ENCODE results near the gene DCX.
"Not testable (repeated sequence)": the region's sequence is repeated elsewhere in the genome, so short reads cannot be mapped to it uniquely, and the experiment has no call there.

Gene DCX

GRCh38 chrX:111365770-111366325, 46.1 kb downstream of the DCX start:
- no peak for DNase-seq

GRCh38 chrX:111363741-111364140, 48.3 kb downstream of the DCX start:
- DNase-seq, result no peak

- DNase-seq, result no peak
These were observed 50.2 kb downstream of the DCX start for GRCh38 chrX:111361751-111362150.

- DNase-seq, result no peak
These were observed 51.2 kb downstream of the DCX start for GRCh38 chrX:111360839-111361238.

GRCh38 chrX:111355523-111356115, 56.4 kb downstream of the DCX start:
- no peak for DNase-seq

GRCh38 chrX:111354496-111354895, 57.5 kb downstream of the DCX start:
- no peak for DNase-seq

- DNase-seq, result no peak
These were observed 58.2 kb downstream of the DCX start for GRCh38 chrX:111353793-111354192.

- DNase-seq, result peak; percentile 14
These were observed 59.6 kb downstream of the DCX start for GRCh38 chrX:111352424-111352823.

GRCh38 chrX:111349934-111350333, 62.1 kb downstream of the DCX start:
- no peak for DNase-seq

- DNase-seq, result no peak
These were observed 62.9 kb downstream of the DCX start for GRCh38 chrX:111349101-111349500.

GRCh38 chrX:111348429-111348828, 63.6 kb downstream of the DCX start:
- DNase-seq, result no peak

- DNase-seq, result not testable (repeated sequence)
These were observed 65.8 kb downstream of the DCX start for GRCh38 chrX:111346150-111346549.

- no peak for DNase-seq
These were observed 71.9 kb downstream of the DCX start for GRCh38 chrX:111340054-111340453.

- no peak for DNase-seq
These were observed 72.8 kb downstream of the DCX start for GRCh38 chrX:111339212-111339611.

GRCh38 chrX:111338095-111338698, 73.8 kb downstream of the DCX start:
- DNase-seq, result no peak

- no peak for DNase-seq
These were observed 74.8 kb downstream of the DCX start for GRCh38 chrX:111337067-111337637.

- DNase-seq, result no peak
These were observed 75.9 kb downstream of the DCX start for GRCh38 chrX:111336141-111336540.

GRCh38 chrX:111329370-111329769, 82.6 kb downstream of the DCX start:
- DNase-seq, result no peak

- no peak for DNase-seq
These were observed 83.1 kb downstream of the DCX start for GRCh38 chrX:111328858-111329257.

- no peak for DNase-seq
These were observed 89.6 kb downstream of the DCX start for GRCh38 chrX:111322231-111322855.

- no peak for DNase-seq
These were observed 92.5 kb downstream of the DCX start for GRCh38 chrX:111319451-111319850.

- no peak for DNase-seq
These were observed 93.1 kb downstream of the DCX start for GRCh38 chrX:111318901-111319300.

GRCh38 chrX:111309083-111309482, 102.9 kb downstream of the DCX start:
- no peak for DNase-seq

GRCh38 chrX:111308039-111308438, 104.0 kb downstream of the DCX start:
- no peak for DNase-seq
